Measurements from ENCODE around the gene AGBL3.

DNA sequence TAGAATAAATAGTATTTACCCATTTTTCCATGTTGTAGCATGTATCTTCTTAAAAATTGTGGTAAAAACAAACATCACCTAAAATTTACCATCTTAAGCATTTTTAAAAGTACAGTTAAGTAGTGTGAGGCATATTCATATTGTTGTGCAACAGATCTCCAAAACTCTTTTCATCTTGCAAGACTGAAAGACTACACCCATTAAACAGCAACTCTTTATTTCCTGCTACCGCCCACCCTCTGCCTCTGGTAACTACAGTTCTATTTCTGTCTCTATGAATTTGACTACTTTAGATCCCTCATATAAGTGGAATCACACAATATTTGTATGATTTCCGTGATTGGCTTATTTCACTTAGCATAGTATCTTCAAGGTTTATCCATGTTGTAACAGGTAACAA is 40.0 kb upstream of the AGBL3 start:
- TF ChIP-seq, protein P1, sequence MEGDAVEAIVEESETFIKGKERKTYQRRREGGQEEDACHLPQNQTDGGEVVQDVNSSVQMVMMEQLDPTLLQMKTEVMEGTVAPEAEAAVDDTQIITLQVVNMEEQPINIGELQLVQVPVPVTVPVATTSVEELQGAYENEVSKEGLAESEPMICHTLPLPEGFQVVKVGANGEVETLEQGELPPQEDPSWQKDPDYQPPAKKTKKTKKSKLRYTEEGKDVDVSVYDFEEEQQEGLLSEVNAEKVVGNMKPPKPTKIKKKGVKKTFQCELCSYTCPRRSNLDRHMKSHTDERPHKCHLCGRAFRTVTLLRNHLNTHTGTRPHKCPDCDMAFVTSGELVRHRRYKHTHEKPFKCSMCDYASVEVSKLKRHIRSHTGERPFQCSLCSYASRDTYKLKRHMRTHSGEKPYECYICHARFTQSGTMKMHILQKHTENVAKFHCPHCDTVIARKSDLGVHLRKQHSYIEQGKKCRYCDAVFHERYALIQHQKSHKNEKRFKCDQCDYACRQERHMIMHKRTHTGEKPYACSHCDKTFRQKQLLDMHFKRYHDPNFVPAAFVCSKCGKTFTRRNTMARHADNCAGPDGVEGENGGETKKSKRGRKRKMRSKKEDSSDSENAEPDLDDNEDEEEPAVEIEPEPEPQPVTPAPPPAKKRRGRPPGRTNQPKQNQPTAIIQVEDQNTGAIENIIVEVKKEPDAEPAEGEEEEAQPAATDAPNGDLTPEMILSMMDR (IDR thresholded peaks at IDR 0.05; ENCODE audit: low read depth, low read length) = no peak
- TF ChIP-seq, protein P2, sequence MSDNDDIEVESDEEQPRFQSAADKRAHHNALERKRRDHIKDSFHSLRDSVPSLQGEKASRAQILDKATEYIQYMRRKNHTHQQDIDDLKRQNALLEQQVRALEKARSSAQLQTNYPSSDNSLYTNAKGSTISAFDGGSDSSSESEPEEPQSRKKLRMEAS (IDR thresholded peaks at IDR 0.05; ENCODE audit: low read depth, low read length) = no peak
- TF ChIP-seq POLR2A (IDR thresholded peaks at IDR 0.05; ENCODE audit: extremely low read depth, insufficient read length) (no peak), MYC (IDR thresholded peaks at IDR 0.05; ENCODE audit: low read depth, low read length) (no peak)

Data from NB4 (cell line).